ENCODE results near the gene ZNF516. TPM values are rescaled to one million over a fixed set of nuclear protein-coding genes. Genes with fewer than 3 reads are reported as not detected.

The ZNF516 gene
- total RNA-seq, 1 donor from 2014 or later, result 14.8 TPM

- DNase-seq (ENCODE audit: low read depth), result no peak
- TF ChIP-seq CTCF (conservative IDR thresholded peaks at IDR 0.05; ENCODE audit: low read depth, low read length), result no peak
- no peak overlapping the region for H3K4me3 ChIP-seq (ENCODE audit: low read depth, low read length)
Observed at GRCh38 chr18:76383636-76384035, 111.4 kb downstream of the ZNF516 start.

- DNase-seq (ENCODE audit: low read depth), result no peak
- TF ChIP-seq CTCF (conservative IDR thresholded peaks at IDR 0.05; ENCODE audit: low read depth, low read length), result no peak
- H3K4me3 ChIP-seq (ENCODE audit: low read depth, low read length), result no peak overlapping the region
Observed at GRCh38 chr18:76382275-76382674, 112.8 kb downstream of the ZNF516 start.

GRCh38 chr18:76380791-76381405, 114.1 kb downstream of the ZNF516 start:
- DNase-seq (ENCODE audit: low read depth), result no peak
- H3K4me3 ChIP-seq (ENCODE audit: low read depth, low read length), result no peak overlapping the region

GRCh38 chr18:76380127-76380729, 114.8 kb downstream of the ZNF516 start:
- no peak for TF ChIP-seq CTCF (conservative IDR thresholded peaks at IDR 0.05; ENCODE audit: low read depth, low read length)
- no peak for DNase-seq (ENCODE audit: low read depth)
- no peak overlapping the region for H3K4me3 ChIP-seq (ENCODE audit: low read depth, low read length)

More at GRCh38 chr18:76380791-76381405, 114.1 kb downstream of the ZNF516 start:
- TF ChIP-seq CTCF (conservative IDR thresholded peaks at IDR 0.05; ENCODE audit: low read depth, low read length), result peak; percentile 57

GRCh38 chr18:76379226-76380126, 115.6 kb downstream of the ZNF516 start:
- no peak for TF ChIP-seq CTCF (conservative IDR thresholded peaks at IDR 0.05; ENCODE audit: low read depth, low read length)
- DNase-seq (ENCODE audit: low read depth), result no peak
- H3K4me3 ChIP-seq (ENCODE audit: low read depth, low read length), result no peak overlapping the region

- DNase-seq (ENCODE audit: low read depth), result no peak
- no peak for TF ChIP-seq CTCF (conservative IDR thresholded peaks at IDR 0.05; ENCODE audit: low read depth, low read length)
- H3K4me3 ChIP-seq (ENCODE audit: low read depth, low read length), result no peak overlapping the region
Observed at GRCh38 chr18:76378526-76379215, 116.4 kb downstream of the ZNF516 start.
